SK-N-SH (cell line): ENCODE results near the gene C6orf120. TPM values are rescaled to one million over a fixed set of nuclear protein-coding genes. Genes with fewer than 3 reads are reported as not detected.

Experiments used
- CTCF ChIA-PET: fragments of 300-600, 350-600 bp; formaldehyde crosslinking; extraction: SDS; loops from one replicate; lab custom pipeline; 2021; lab: Yijun Ruan, JAX
- POLR2A ChIA-PET: fragments of 350-600 bp; sonication (Branson Sonifier 250); formaldehyde crosslinking; extraction: SDS; loops from one replicate; lab custom pipeline; 2020; ENCODE audit warnings: antibody characterized with exemption, inconsistent platforms; lab: Yijun Ruan, JAX
- DNase-seq: peaks from one replicate; pipeline ENCODE4 v3.0.0; 2012
- H2AFZ ChIP-seq: fragments of 200-600 bp; sonication (generic); 2 replicates; pipeline ENCODE4 v1.8.1; 2016; ENCODE audit warnings: antibody characterized with exemption, mild to moderate bottlenecking, low read depth
- H3F3A ChIP-seq: fragments of 200-600 bp; sonication (generic); replicated peaks from 2 replicates; pipeline ENCODE3; 2016; ENCODE audit warnings: antibody characterized with exemption, mild to moderate bottlenecking; ENCODE audit not compliant: insufficient read depth
- H3K27ac ChIP-seq, 2 experiments: fragments of 200-500 bp in 1 of 2; fragments of 200-600 bp in 1 of 2; sonication (Bioruptor generic) in 1 of 2; sonication (generic), shearing (Covaris generic) in 1 of 2; 2 replicates each; pipeline versions ENCODE4 v1.5.1 to v1.6.1; 2014 to 2016; ENCODE audit warnings: low read depth in 2 of 2, inconsistent platforms in 1 of 2, low read length in 1 of 2, mild to moderate bottlenecking in 1 of 2, mixed read lengths in 1 of 2
- H3K27me3 ChIP-seq: fragments of 200-600 bp; sonication (generic), shearing (Covaris generic); 2 replicates; pipeline ENCODE4 v1.6.1; 2016; ENCODE audit warnings: mixed run types; ENCODE audit not compliant: insufficient read depth
- H3K36me3 ChIP-seq, 2 experiments: fragments of 200-500 bp in 1 of 2; fragments of 200-600 bp in 1 of 2; sonication (Bioruptor generic) in 1 of 2; sonication (generic) in 1 of 2; replicated peaks in 1 of 2; 2 replicates each; pipeline versions ENCODE3 to v1.5.1; 2014 to 2016; ENCODE audit warnings: low read length in 1 of 2, mild to moderate bottlenecking in 1 of 2; ENCODE audit not compliant: insufficient read depth in 2 of 2, control insufficient read depth in 1 of 2
- H3K4me1 ChIP-seq, 2 experiments: fragments of 200-500 bp in 1 of 2; fragments of 200-600 bp in 1 of 2; sonication (Bioruptor generic) in 1 of 2; sonication (generic), shearing (Covaris generic) in 1 of 2; 2 replicates each; pipeline versions ENCODE4 v1.5.1 to v1.6.1; 2014 to 2016; ENCODE audit warnings: low read depth in 1 of 2, low read length in 1 of 2, mixed run types in 1 of 2; ENCODE audit not compliant: insufficient read depth in 2 of 2, control insufficient read depth in 1 of 2
- H3K4me2 ChIP-seq: fragments of 200-600 bp; sonication (generic), shearing (Covaris generic); 2 replicates; pipeline ENCODE4 v1.6.1; 2017; ENCODE audit warnings: mixed run types
- H3K4me3 ChIP-seq, 2 experiments: fragments of 200-500 bp in 1 of 2; fragments of 200-600 bp in 1 of 2; sonication (Bioruptor generic) in 1 of 2; sonication (generic), shearing (Covaris generic) in 1 of 2; 2 replicates each; pipeline versions ENCODE4 v1.5.1 to v1.8.1; 2014 to 2016; ENCODE audit warnings: low read depth in 2 of 2, inconsistent platforms in 1 of 2, low read length in 1 of 2, mild to moderate bottlenecking in 1 of 2, mixed read lengths in 1 of 2, moderate library complexity in 1 of 2
- H3K79me2 ChIP-seq: fragments of 200-600 bp; sonication (generic); 2 replicates; pipeline ENCODE4 v1.8.1; 2017; ENCODE audit warnings: mild to moderate bottlenecking; ENCODE audit not compliant: insufficient read depth
- H3K9ac ChIP-seq: fragments of 200-600 bp; sonication (generic); 2 replicates; pipeline ENCODE4 v1.6.1; 2017; ENCODE audit warnings: mixed run types
- H3K9me2 ChIP-seq: fragments of 200-600 bp; sonication (generic); 2 replicates; pipeline ENCODE4 v1.6.1; 2017; ENCODE audit warnings: mixed run types
- H3K9me3 ChIP-seq: fragments of 200-600 bp; sonication (generic); 2 replicates; pipeline ENCODE4 v1.6.1; 2017; ENCODE audit warnings: mixed run types, mild to moderate bottlenecking, moderate library complexity
- H4K20me1 ChIP-seq: fragments of 200-600 bp; sonication (generic); 2 replicates; pipeline ENCODE4 v1.6.1; 2017; ENCODE audit warnings: mild to moderate bottlenecking, mixed run types; ENCODE audit not compliant: insufficient read depth
- CHD2 ChIP-seq: fragments of 150-350 bp; IDR thresholded peaks from 2 replicates; pipeline ENCODE4 v1.6.1; 2018; ENCODE audit warnings: low read length; ENCODE audit not compliant: partially characterized antibody
- ELF1 ChIP-seq: IDR thresholded peaks from 2 replicates; pipeline ENCODE4 v1.4.0; 2012
- EZH2phosphoT487 ChIP-seq: fragments of 200-600 bp; sonication (generic); IDR thresholded peaks from 2 replicates; pipeline ENCODE4 v1.6.1; 2017; ENCODE audit warnings: low read depth, mixed run types, mild to moderate bottlenecking, antibody characterized with exemption, moderate library complexity, borderline replicate concordance
- FOSL2 ChIP-seq: IDR thresholded peaks from 2 replicates; pipeline ENCODE4 v1.4.0; 2012; ENCODE audit warnings: low read depth, mild to moderate bottlenecking, moderate library complexity, borderline replicate concordance
- FOXJ3 ChIP-seq: sonication (generic); formaldehyde crosslinking; IDR thresholded peaks from 2 replicates; pipeline ENCODE4 v1.5.1; 2020; ENCODE audit warnings: mild to moderate bottlenecking, missing genetic modification reagents
- FOXM1 ChIP-seq: IDR thresholded peaks from 2 replicates; pipeline ENCODE4 v1.4.0; 2012; ENCODE audit warnings: low read depth, mild to moderate bottlenecking
- GABPA ChIP-seq: IDR thresholded peaks from 2 replicates; pipeline ENCODE4 v1.4.0; 2012; ENCODE audit warnings: low read depth, mild to moderate bottlenecking
- MXI1 ChIP-seq: IDR thresholded peaks from 2 replicates; pipeline ENCODE4 v1.6.1; 2012; ENCODE audit warnings: mild to moderate bottlenecking, low read depth, low read length, improper control_type of control experiment
- NRF1 ChIP-seq: IDR thresholded peaks from 2 replicates; pipeline ENCODE4 v1.6.1; 2012; ENCODE audit warnings: low read depth, mild to moderate bottlenecking, low read length
- POLR2AphosphoS5 ChIP-seq: IDR thresholded peaks from 2 replicates; pipeline ENCODE4 v1.6.1; 2012; ENCODE audit warnings: low read depth, low read length
- RAD21 ChIP-seq: IDR thresholded peaks from 2 replicates; pipeline ENCODE4 v1.6.1; 2012; ENCODE audit warnings: mild to moderate bottlenecking, low read length
- RCOR1 ChIP-seq: fragments of 150-350 bp; IDR thresholded peaks from 2 replicates; pipeline ENCODE4 v1.6.1; 2017; ENCODE audit warnings: antibody characterized with exemption, low read length
- RFX5 ChIP-seq: IDR thresholded peaks from 2 replicates; pipeline ENCODE4 v1.6.1; 2012; ENCODE audit warnings: mild to moderate bottlenecking, improper control_type of control experiment, low read length
- SIN3A ChIP-seq: IDR thresholded peaks from 2 replicates; pipeline ENCODE4 v1.6.1; 2012; ENCODE audit warnings: low read depth, mild to moderate bottlenecking, low read length, moderate library complexity, borderline replicate concordance
- SMC3 ChIP-seq: IDR thresholded peaks from 2 replicates; pipeline ENCODE4 v1.6.1; 2012; ENCODE audit warnings: low read depth, low read length, improper control_type of control experiment
- TCF12 ChIP-seq: IDR thresholded peaks from 2 replicates; pipeline ENCODE4 v1.4.0; 2012
- WGBS: methylation state at CpG from one replicate; pipeline ENCODE4 v1.1.6; 2017; ENCODE audit warnings: low lambda C conversion rate; 5-methylcytosine and 5-hydroxymethylcytosine counted together
- polyA plus RNA-seq, 3 experiments: library from polyadenylated mRNA; depleted of rRNA; stranded (reverse); fragments of >200 nt; gene quantifications; 2 replicates each; pipeline ENCODE4 v1.2.3, GENCODE V29; 2012
- TF ChIP-seq, protein P1 (sequence below): IDR thresholded peaks from 2 replicates; pipeline ENCODE4 v1.4.0; 2012; ENCODE audit warnings: low read depth, borderline replicate concordance

C6orf120 gene
- polyA plus RNA-seq, 1 of the 3 experiments (the other 2 are of a cell fraction), result 10.1 TPM

DNA sequence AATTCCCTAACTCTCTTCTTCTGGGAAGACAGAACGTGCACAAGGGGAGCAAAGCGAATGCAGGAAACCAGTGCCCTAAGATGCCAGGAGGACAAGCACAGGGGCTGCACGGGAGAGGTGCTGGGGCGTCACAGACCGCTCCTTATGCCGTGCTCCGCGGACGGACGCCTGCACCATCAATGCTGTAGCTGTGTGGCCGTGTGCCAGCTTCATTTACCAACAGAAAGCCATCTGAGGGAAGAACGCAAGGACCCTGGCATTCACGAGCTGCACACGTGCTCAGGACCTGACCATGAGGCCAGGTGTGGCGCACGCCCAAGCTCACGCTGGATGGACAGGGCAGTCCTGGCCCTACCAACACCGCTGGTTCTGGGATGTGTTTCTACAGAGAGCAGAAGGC, 35.5 kb upstream of the C6orf120 start (continued):
- TF ChIP-seq EZH2phosphoT487, result no peak
- TF ChIP-seq ELF1, result no peak
- no peak for TF ChIP-seq FOSL2
- TF ChIP-seq, protein P1, sequence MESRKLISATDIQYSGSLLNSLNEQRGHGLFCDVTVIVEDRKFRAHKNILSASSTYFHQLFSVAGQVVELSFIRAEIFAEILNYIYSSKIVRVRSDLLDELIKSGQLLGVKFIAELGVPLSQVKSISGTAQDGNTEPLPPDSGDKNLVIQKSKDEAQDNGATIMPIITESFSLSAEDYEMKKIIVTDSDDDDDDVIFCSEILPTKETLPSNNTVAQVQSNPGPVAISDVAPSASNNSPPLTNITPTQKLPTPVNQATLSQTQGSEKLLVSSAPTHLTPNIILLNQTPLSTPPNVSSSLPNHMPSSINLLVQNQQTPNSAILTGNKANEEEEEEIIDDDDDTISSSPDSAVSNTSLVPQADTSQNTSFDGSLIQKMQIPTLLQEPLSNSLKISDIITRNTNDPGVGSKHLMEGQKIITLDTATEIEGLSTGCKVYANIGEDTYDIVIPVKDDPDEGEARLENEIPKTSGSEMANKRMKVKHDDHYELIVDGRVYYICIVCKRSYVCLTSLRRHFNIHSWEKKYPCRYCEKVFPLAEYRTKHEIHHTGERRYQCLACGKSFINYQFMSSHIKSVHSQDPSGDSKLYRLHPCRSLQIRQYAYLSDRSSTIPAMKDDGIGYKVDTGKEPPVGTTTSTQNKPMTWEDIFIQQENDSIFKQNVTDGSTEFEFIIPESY, result no peak
- no peak for TF ChIP-seq SIN3A
- no peak for TF ChIP-seq RCOR1

DNA sequence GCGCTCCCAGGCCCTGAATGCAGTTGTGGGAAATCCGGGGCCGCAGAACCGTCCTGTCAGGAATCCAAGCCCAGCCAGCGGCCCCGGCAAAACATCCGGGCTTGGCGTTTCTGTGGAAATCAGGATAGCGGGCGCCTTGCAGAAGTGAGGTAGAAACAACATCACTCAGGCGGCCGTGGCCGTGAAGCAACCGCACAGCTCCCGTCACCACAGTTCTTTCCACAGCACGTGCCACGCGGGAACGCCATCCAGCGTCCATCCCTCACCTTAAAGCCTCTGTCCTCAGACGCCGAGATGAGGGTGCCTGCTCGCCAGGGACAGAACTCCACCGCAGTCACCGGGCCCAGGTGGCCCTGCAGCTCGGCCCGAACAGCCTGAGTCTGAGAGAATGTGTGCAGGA, 34.2 kb upstream of the C6orf120 start:
- Histone ChIP-seq H3K4me3 (no peak overlapping the region), H3K27ac (no peak overlapping the region), H3F3A (no peaks in the 10 kb centered on the region), H3K4me1 (no peaks in the 10 kb centered on the region; a peak in 1 of 4 replicates), H3K9me3 (no peaks in the 10 kb centered on the region), H3K79me2 (no peaks in the 10 kb centered on the region), H3K36me3 (peaks cover 8 to 83% of the 10 kb centered on the region in 2 experiments), H2AFZ (no peak overlapping the region), H4K20me1 (no peaks in the 10 kb centered on the region), H3K9me2 (no peaks in the 10 kb centered on the region), H3K9ac (no peak overlapping the region), H3K27me3 (no peaks in the 10 kb centered on the region), H3K4me2 (no peak overlapping the region)
- no peak for DNase-seq
- 97% methylated on average over 21 of the region's 27 CpGs for WGBS
- ChIA-PET CTCF (no interaction called here), POLR2A (no interaction called here)
- TF ChIP-seq EZH2phosphoT487 (no peak), GABPA (no peak), TCF12 (no peak), POLR2AphosphoS5 (no peak), RAD21 (no peak), FOXM1 (no peak)

DNA sequence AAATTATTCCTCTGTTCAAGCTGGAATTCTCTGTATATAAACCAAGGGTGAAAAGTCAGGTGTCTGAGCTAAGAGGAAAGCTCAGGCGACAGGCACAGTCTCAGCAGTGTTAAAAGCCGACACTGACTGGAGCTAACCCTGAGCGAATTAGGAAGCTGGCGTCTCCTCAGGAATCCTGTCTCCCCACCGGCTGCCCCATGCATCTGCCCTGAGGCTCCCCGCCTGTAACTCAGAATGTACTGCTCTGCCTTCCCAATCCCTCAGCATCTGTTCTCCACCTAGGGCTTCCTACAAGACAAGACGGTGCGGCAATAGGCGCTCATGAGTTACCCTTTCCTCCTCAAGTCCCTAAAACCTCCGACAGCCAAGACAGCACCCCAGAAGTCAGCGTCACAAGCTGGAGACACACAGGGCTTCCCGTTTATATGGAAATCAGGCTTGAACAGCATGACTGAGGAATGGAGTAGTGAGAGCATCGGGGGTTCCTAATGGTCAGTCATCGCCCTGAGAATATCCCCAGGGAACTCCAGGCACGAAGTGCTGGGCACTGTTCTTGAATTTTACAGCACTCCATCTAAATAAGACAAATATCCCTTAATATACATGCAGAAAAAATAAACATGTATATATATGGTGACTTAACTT, 33.6 kb upstream of the C6orf120 start:
- TF ChIP-seq MXI1 (no peak), RFX5 (no peak), SMC3 (no peak), SIN3A (no peak), CHD2 (no peak), GABPA (no peak), FOXJ3 (CRISPR knock-in tag) (no peak), NRF1 (no peak), TCF12 (no peak)
- Histone ChIP-seq H2AFZ (no peak overlapping the region), H3K4me1 (no peaks in the 10 kb centered on the region; a peak in 1 of 4 replicates), H4K20me1 (no peaks in the 10 kb centered on the region), H3K4me3 (no peak overlapping the region), H3K4me2 (no peak overlapping the region), H3K79me2 (no peaks in the 10 kb centered on the region), H3K27ac (no peak overlapping the region), H3F3A (no peaks in the 10 kb centered on the region), H3K9ac (no peak overlapping the region), H3K36me3 (peaks cover 6 to 79% of the 10 kb centered on the region in 2 experiments), H3K9me3 (no peaks in the 10 kb centered on the region), H3K27me3 (no peaks in the 10 kb centered on the region), H3K9me2 (no peaks in the 10 kb centered on the region)
- DNase-seq, result no peak
- 94% methylated on average over 15 of the region's 15 CpGs for WGBS
- POLR2A ChIA-PET, result no interaction called here
- CTCF ChIA-PET, result no interaction called here
